ENCODE results near the gene SERPINF2. TPM values are rescaled to one million over a fixed set of nuclear protein-coding genes. Genes with fewer than 3 reads are reported as not detected.
A peak's percentile ranks its signal among the peaks of the same experiment; 100 is the strongest.
"Not testable (repeated sequence)": the region's sequence is repeated elsewhere in the genome, so short reads cannot be mapped to it uniquely, and the experiment has no call there.

Gene SERPINF2
- total and polyA plus RNA-seq, 12 donors, result 0.18 to 2.8 (median 0.76) TPM; not detected in 2

DNA sequence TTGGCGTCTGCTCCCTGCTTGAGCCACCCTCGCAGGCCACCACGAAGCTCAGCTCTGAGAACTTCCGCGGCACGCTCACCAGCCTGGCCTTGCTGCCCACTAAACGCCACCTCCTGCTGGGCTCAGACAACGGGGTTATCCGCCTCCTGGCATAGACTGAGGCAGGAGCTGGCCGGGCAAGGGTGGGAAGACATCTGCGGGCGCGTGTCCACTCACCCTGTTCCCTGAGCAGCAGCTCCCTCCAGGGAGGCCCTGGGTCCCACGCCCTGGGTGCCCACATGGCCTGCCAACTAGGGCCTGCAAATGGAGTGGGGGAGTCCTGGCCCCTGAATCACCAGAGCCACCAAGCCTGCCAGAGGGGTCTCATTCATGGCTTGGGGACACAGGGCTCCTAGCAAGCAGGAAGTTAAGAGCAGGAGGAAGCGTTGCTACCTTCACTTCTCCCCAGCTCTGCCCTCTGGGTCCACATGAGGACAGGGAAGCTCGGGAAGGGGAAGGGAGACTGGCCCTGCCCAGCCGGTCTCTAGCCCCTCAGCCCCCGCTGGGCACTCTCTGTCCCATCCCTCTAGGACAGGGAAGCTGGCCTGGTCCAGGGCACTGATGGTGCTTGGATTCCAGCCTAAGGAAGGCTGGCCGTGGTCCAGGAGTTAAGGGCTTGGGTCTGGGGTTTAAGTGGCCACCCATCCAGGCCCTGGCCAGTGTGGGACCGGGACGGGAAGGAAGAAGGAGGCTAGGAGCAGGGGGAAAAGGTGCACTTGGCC is 5.0 kb upstream of the SERPINF2 start:
- peak overlapping the region in 3 of 10 donors; percentile 29 to 39 (median 31) for H3K27ac ChIP-seq
- no peak for TF ChIP-seq CTCF (IDR thresholded peaks at IDR 0.05)
- no peaks in the 10 kb centered on the region for H3K9me3 ChIP-seq
- peak in 6 of 8 donors; percentile 13 to 73 (median 34) for ATAC-seq
- H3K4me3 ChIP-seq, result no peak overlapping the region
- H3K36me3 ChIP-seq, result peaks cover 0 to 55% (median 10%) of the 10 kb centered on the region in 9 donors
- intact Hi-C loops (cut with DNase I), result loop anchor here in 1 of 10 donors (10.0 kb wide), 1 partner anchor 127 kb away; no protein-coding TSS in a partner anchor
- no peak for DNase-seq
- 84 to 85% methylated on average over 21 of the region's 21 CpGs for WGBS, 2 donors
- H3K4me1 ChIP-seq, result peaks cover 9 to 27% (median 19%) of the 10 kb centered on the region in 9 donors
- no peaks in the 10 kb centered on the region for H3K27me3 ChIP-seq

- H3K4me3 ChIP-seq; H3K27ac ChIP-seq; H3K9me3 ChIP-seq; H3K27me3 ChIP-seq; ATAC-seq; DNase-seq; intact Hi-C loops (cut with DNase I): not testable (repeated sequence)
- Histone ChIP-seq H3K36me3 (peaks cover 0 to 17% (median 4%) of the 10 kb centered on the region in 9 donors), H3K4me1 (peaks cover 2 to 20% (median 12%) of the 10 kb centered on the region in 9 donors)
- 80 to 95% methylated on average over 7 of the region's 7 CpGs for WGBS, 2 donors
Measured at GRCh38 chr17:1741899-1742298, 772 bp upstream of the SERPINF2 start.

DNA sequence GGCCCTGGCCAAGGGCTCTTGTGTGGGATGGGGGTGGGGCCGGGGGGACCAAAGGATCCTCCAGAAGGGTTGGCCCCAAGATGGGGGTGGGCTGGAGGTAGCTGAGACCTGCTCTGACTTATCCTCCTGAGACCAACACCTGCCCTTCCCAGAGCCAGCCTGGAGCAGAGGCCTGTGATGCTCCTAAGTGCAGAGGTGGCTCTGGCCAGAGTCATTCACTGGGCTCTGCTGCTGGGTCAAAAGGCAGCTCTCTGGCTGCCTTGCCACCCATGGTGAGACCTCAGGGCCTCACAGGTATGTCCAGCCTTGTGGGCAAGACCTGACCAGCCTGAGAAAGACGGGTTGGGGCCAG is 393 bp downstream of the SERPINF2 start:
- Histone ChIP-seq H3K9me3 (no peaks in the 10 kb centered on the region), H3K27ac (no peak overlapping the region), H3K4me3 (no peak overlapping the region), H3K36me3 (peaks cover 0 to 5% (median 0%) of the 10 kb centered on the region in 9 donors), H3K4me1 (peaks cover 0 to 9% (median 1%) of the 10 kb centered on the region in 9 donors), H3K27me3 (no peaks in the 10 kb centered on the region)
- intact Hi-C loops (cut with DNase I), result no loop called here
- ATAC-seq (peak in 1 of 8 donors; percentile 4), DNase-seq (no peak)
- 85 to 91% methylated on average over 2 of the region's 2 CpGs for WGBS, 2 donors
- no peak for TF ChIP-seq CTCF (IDR thresholded peaks at IDR 0.05)

DNA sequence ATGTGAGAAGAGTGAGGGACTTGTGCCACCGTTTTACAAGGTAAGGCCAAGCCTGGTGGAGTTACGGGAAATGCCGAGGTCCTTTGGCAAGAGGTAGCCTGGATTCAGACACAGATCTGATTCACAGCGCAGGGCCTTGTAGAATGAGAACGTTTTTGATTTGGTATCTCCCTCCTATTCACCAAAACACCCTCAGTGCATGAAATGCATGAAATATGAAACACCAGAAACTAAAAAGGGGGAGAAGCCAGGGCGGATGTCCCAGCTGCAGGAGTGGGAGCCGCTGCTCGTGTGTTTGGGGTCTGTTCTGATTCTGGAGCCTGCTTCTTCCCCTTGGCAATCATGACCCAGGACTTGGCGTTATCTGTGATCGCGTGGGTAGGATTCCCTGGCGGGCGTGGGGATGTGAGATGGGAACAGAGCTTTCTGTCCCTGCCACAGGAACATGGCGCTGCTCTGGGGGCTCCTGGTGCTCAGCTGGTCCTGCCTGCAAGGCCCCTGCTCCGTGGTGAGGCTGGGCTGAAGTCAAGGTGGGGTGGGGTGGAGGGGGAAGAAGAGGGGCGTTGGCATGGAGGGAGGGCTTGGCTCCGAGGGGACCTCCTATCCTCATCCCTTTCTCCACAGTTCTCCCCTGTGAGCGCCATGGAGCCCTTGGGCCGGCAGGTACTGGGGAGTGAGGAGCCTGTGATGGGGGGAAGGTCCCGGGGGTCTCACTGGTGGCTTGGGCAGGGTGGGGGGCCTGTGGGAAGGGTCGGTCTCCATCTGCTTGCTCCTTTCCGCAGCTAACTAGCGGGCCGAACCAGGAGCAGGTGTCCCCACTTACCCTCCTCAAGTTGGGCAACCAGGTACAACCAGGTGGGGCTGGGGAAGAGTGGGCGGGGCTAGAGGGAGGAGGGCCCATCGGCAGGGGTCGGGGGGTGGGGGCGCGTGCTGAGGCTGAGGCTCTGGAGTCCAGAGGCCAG is 2.2 kb downstream of the SERPINF2 start:
- no peak overlapping the region for H3K4me3 ChIP-seq
- intact Hi-C loops (cut with DNase I), result no loop called here
- H3K36me3 ChIP-seq, result no peaks in the 10 kb centered on the region
- peaks cover 0 to 9% (median 0%) of the 10 kb centered on the region in 9 donors for H3K4me1 ChIP-seq
- no peaks in the 10 kb centered on the region for H3K27me3 ChIP-seq
- 75 to 79% methylated on average over 28 to 29 of the region's 29 CpGs for WGBS, 2 donors
- H3K9me3 ChIP-seq, result no peaks in the 10 kb centered on the region
- H3K27ac ChIP-seq, result peak overlapping the region in 5 of 10 donors; percentile 20 to 44 (median 30)
- ATAC-seq, result peak in 4 of 8 donors; percentile 3 to 57 (median 20)
- no peak for DNase-seq
- no peak for TF ChIP-seq CTCF (IDR thresholded peaks at IDR 0.05)

All from heart right ventricle (tissue), 16 donors.